Fibroblast of skin of right biceps (primary cell): ENCODE results near the gene CHN2.

Experiments used
- DNase-seq: peaks from one replicate; pipeline ENCODE4 v3.0.0-alpha.2; 2013

The CHN2 gene

GRCh38 chr7:29287366-29287765, 92.8 kb downstream of the CHN2 start:
- peak; percentile 90 for DNase-seq

GRCh38 chr7:29288181-29289091, 93.9 kb downstream of the CHN2 start:
- peak; percentile 28 for DNase-seq

GRCh38 chr7:29289156-29290021, 94.8 kb downstream of the CHN2 start:
- DNase-seq = peak; percentile 60

GRCh38 chr7:29290829-29291228, 96.3 kb downstream of the CHN2 start:
- no peak for DNase-seq

- no peak for DNase-seq
Observed at GRCh38 chr7:29291723-29292618, 97.4 kb downstream of the CHN2 start.

GRCh38 chr7:29292886-29293658, 98.5 kb downstream of the CHN2 start:
- no peak for DNase-seq

- DNase-seq = no peak
Observed at GRCh38 chr7:29296421-29296820, 101.8 kb downstream of the CHN2 start.

GRCh38 chr7:29297194-29297890, 102.8 kb downstream of the CHN2 start:
- DNase-seq = no peak

- no peak for DNase-seq
Observed at GRCh38 chr7:29299086-29299485, 104.5 kb downstream of the CHN2 start.

GRCh38 chr7:29300026-29300480, 105.5 kb downstream of the CHN2 start:
- peak; percentile 68 for DNase-seq

GRCh38 chr7:29300649-29301048, 106.1 kb downstream of the CHN2 start:
- DNase-seq = peak; percentile 10

GRCh38 chr7:29302666-29303395, 108.3 kb downstream of the CHN2 start:
- no peak for DNase-seq

- DNase-seq = no peak
Observed at GRCh38 chr7:29304756-29305155, 110.2 kb downstream of the CHN2 start.

GRCh38 chr7:29306319-29306991, 111.9 kb downstream of the CHN2 start:
- no peak for DNase-seq

GRCh38 chr7:29308424-29308823, 113.8 kb downstream of the CHN2 start:
- no peak for DNase-seq

- no peak for DNase-seq
Observed at GRCh38 chr7:29309041-29309854, 114.7 kb downstream of the CHN2 start.

GRCh38 chr7:29310625-29311024, 116.0 kb downstream of the CHN2 start:
- no peak for DNase-seq

- no peak for DNase-seq
Observed at GRCh38 chr7:29311314-29311713, 116.7 kb downstream of the CHN2 start.

- no peak for DNase-seq
Observed at GRCh38 chr7:29314148-29314547, 119.6 kb downstream of the CHN2 start.
